NCI-H82 treated with DMSO at 0.1 percent for 48 hours (cell line): ENCODE results near the gene MAP2K3.
A peak's percentile ranks its signal among the peaks of the same experiment; 100 is the strongest.

Source experiments
- DNase-seq: peaks from one replicate; lab custom pipeline; 2025; ENCODE audit not compliant: unreplicated experiment; lab: John Stamatoyannopoulos, UW

The MAP2K3 gene

GRCh38 chr17:21284319-21285163, at the start of gene MAP2K3:
Gene MAP2K3 (plus strand): TSS chr17:21284711. CDS start chr17:21284921, 210 bp downstream.
- peak; percentile 100 for DNase-seq

GRCh38 chr17:21235921-21236320, 48.6 kb upstream of the MAP2K3 start:
- DNase-seq, result no peak

- peak; percentile 11 for DNase-seq
These were observed 44.7 kb upstream of the MAP2K3 start for GRCh38 chr17:21239680-21240368.

- DNase-seq, result no peak
These were observed 44.0 kb upstream of the MAP2K3 start for GRCh38 chr17:21240369-21241055.

- no peak for DNase-seq
These were observed 42.9 kb upstream of the MAP2K3 start for GRCh38 chr17:21241564-21241963.

GRCh38 chr17:21242026-21242697, 42.3 kb upstream of the MAP2K3 start:
- no peak for DNase-seq

GRCh38 chr17:21242780-21243515, 41.6 kb upstream of the MAP2K3 start:
- DNase-seq, result no peak

- DNase-seq, result no peak
These were observed 40.8 kb upstream of the MAP2K3 start for GRCh38 chr17:21243516-21244303.

- DNase-seq, result no peak
These were observed 38.8 kb upstream of the MAP2K3 start for GRCh38 chr17:21245639-21246084.

GRCh38 chr17:21246698-21247097, 37.8 kb upstream of the MAP2K3 start:
- DNase-seq, result no peak

- no peak for DNase-seq
These were observed 36.8 kb upstream of the MAP2K3 start for GRCh38 chr17:21247552-21248258.

- no peak for DNase-seq
These were observed 36.0 kb upstream of the MAP2K3 start for GRCh38 chr17:21248500-21248899.

GRCh38 chr17:21249086-21249795, 35.3 kb upstream of the MAP2K3 start:
- DNase-seq, result no peak

- DNase-seq, result no peak
These were observed 34.4 kb upstream of the MAP2K3 start for GRCh38 chr17:21249920-21250703.

GRCh38 chr17:21250854-21251253, 33.7 kb upstream of the MAP2K3 start:
- DNase-seq, result no peak

GRCh38 chr17:21251337-21252010, 33.0 kb upstream of the MAP2K3 start:
- no peak for DNase-seq

GRCh38 chr17:21252289-21252795, 32.2 kb upstream of the MAP2K3 start:
- no peak for DNase-seq
